ENCODE measurements around the gene OTOP1.

DNA sequence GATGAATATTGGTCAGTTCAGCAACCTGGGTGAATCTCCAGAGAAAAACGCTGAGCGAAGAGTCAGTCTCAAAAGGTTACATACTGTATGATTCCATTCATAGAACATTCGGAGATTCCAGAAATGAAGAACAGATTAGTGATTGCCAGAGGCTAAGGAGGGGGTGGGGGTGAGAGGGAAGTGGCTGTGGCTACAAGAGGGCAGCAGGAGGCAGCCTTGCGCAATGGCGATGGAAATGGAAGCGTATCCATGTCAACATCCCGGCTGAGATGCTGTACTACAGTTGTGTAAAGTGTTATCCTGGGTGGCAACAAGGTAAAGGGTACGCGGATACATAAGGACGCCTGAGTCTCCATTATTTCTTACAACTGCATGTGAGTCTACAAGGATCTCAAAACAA, 45.2 kb upstream of the OTOP1 start:
- TF ChIP-seq, protein P1, sequence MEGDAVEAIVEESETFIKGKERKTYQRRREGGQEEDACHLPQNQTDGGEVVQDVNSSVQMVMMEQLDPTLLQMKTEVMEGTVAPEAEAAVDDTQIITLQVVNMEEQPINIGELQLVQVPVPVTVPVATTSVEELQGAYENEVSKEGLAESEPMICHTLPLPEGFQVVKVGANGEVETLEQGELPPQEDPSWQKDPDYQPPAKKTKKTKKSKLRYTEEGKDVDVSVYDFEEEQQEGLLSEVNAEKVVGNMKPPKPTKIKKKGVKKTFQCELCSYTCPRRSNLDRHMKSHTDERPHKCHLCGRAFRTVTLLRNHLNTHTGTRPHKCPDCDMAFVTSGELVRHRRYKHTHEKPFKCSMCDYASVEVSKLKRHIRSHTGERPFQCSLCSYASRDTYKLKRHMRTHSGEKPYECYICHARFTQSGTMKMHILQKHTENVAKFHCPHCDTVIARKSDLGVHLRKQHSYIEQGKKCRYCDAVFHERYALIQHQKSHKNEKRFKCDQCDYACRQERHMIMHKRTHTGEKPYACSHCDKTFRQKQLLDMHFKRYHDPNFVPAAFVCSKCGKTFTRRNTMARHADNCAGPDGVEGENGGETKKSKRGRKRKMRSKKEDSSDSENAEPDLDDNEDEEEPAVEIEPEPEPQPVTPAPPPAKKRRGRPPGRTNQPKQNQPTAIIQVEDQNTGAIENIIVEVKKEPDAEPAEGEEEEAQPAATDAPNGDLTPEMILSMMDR (IDR thresholded peaks at IDR 0.05; ENCODE audit: low read length), result no peak
- TF ChIP-seq EZH2 (optimal IDR thresholded peaks at IDR 0.05; ENCODE audit: low read depth, low read length) (no peak), EZH2phosphoT487 (IDR thresholded peaks at IDR 0.05; ENCODE audit: low read length) (no peak)

Measured in MM.1S (cell line).